C4-2B (cell line): ENCODE data around the gene ADSS1.

Experiments
- H3K27ac ChIP-seq: fragments of 450-650 bp; 2 replicates; pipeline ENCODE4 v1.5.1; 2017
- CTCF ChIP-seq: fragments of 450-650 bp; conservative IDR thresholded peaks from 2 replicates; pipeline ENCODE4 v1.5.1; 2017; ENCODE audit warnings: mild to moderate bottlenecking
- ZFX ChIP-seq: fragments of 450-650 bp; IDR thresholded peaks from 2 replicates; pipeline ENCODE4 v1.6.1; 2017

The ADSS1 gene

GRCh38 chr14:104794631-104794992, 70.6 kb downstream of the ADSS1 start:
- H3K27ac ChIP-seq = peak overlapping the region; percentile 96
- no peak for TF ChIP-seq ZFX
- no peak for TF ChIP-seq CTCF

GRCh38 chr14:104794993-104795780, 71.2 kb downstream of the ADSS1 start, which contains the start of gene AKT1:
Gene AKT1 (minus strand): TSS chr14:104795748. CDS start chr14:104792643, 3,105 bp downstream.
- peak within 1 kb of the TSS; percentile 96 for H3K27ac ChIP-seq
- TF ChIP-seq CTCF (no peak), ZFX (peak; percentile 88)

GRCh38 chr14:104795781-104796686, 72.0 kb downstream of the ADSS1 start:
- TF ChIP-seq ZFX = no peak
- TF ChIP-seq CTCF = no peak
- peak overlapping the region; percentile 96 for H3K27ac ChIP-seq

GRCh38 chr14:104796687-104797081, 72.7 kb downstream of the ADSS1 start:
- H3K27ac ChIP-seq = peak overlapping the region; percentile 96
- TF ChIP-seq ZFX (no peak), CTCF (no peak)
